ENCODE data around the gene GPHN.

GPHN gene

DNA sequence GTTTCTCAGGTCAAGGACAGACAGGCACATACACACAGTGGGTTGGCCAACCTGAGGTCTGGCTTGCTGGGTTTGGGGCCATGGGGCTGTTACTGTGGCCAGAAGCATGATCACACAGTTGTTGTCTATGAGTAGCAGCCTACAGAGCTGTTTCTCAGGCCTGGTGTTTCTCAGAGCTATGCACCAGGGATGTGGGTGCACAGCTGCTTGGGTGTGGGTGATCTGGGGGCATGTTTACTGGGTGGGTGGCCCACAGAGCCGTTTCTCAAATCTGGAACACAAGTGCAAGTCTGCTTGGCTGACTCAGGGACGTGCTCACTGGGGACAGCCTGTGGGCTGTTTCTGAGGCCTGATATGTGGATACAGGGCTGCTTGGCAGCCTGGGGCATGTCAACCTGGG is 710.2 kb downstream of the GPHN start:
- ChIA-PET CTCF (no interaction called here), POLR2A (no interaction called here)
- Histone ChIP-seq H3K36me3 (ENCODE audit: control insufficient read depth in 4 of 4, insufficient read depth in 4 of 4, low read length in 3 of 4) (no peaks in the 10 kb centered on the region), H3K27ac (ENCODE audit: insufficient read depth in 1 of 2, low read depth in 1 of 2, low read length in 2 of 2, poor library complexity in 1 of 2, severe bottlenecking in 2 of 2) (no peak overlapping the region), H3K4me1 (ENCODE audit: control extremely low read depth in 1 of 4, control insufficient read depth in 4 of 4, insufficient read depth in 4 of 4, low read length in 3 of 4) (no peaks in the 10 kb centered on the region), H3K9me3 (ENCODE audit: control extremely low read depth in 1 of 5, control insufficient read depth in 4 of 5, insufficient read depth in 2 of 5, low read depth in 1 of 5, low read length in 4 of 5) (peaks cover 0 to 2% (median 0%) of the 10 kb centered on the region in 5 experiments), H3K27me3 (replicated peaks in 2 of 5; ENCODE audit: control insufficient read depth in 4 of 5, insufficient read depth in 5 of 5, low read length in 4 of 5) (no peaks in the 10 kb centered on the region), H3K4me3 (ENCODE audit: control insufficient read depth in 1 of 7, extremely low read depth in 1 of 7, insufficient read depth in 4 of 7, low read depth in 2 of 7, low read length in 6 of 7) (no peak overlapping the region)
- WGBS (ENCODE audit: insufficient coverage) = 94% methylated on average over 2 of the region's 2 CpGs
- no peak for DNase-seq

DNA sequence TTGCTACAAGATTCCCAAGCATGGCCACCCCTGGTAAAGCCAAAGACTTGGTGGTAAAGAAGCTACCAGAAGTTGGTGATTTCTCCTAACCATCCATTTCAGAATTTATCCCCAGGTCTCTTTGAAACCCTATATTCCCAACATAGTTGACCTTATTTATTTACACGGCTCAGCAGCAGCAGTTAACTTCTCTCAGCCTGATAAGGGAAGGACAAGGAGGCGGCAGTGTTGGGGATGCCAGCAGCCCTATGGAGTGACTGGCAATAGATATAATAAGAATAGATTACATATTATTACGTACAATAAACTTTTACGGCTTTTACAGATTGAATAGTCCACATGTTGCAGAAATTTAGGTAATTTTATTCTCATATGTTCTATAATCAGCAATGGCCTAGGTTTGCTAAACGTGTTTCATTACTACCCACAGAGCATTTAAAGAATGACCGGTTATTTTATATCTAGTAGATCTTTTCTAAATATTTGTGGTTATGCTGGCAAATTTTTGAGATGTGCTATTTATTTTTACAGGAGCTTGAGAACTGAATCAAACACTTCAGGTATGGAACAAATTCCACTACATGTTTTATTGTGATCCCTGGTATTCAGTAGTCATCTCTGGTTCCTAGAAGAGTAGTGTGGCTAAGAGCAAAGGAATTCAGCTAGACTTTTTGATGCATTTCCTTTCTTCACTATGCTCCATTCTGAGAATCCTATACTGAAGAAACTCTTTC is 713.5 kb downstream of the GPHN start:
- ChIA-PET CTCF (interaction anchor here (0.6 kb wide), 1 partner anchor 101 kb away, joined by 3 read pairs; no protein-coding TSS in a partner anchor), POLR2A (interaction anchor here (0.6 kb wide), 1 partner anchor 25 kb away, joined by 3 read pairs; no protein-coding TSS in a partner anchor)
- H3K4me1 ChIP-seq (ENCODE audit: control extremely low read depth in 1 of 4, control insufficient read depth in 4 of 4, insufficient read depth in 4 of 4, low read length in 3 of 4) = no peaks in the 10 kb centered on the region
- H3K27me3 ChIP-seq (replicated peaks in 2 of 5; ENCODE audit: control insufficient read depth in 4 of 5, insufficient read depth in 5 of 5, low read length in 4 of 5) = no peaks in the 10 kb centered on the region
- peaks cover 0 to 2% (median 0%) of the 10 kb centered on the region in 5 experiments for H3K9me3 ChIP-seq (ENCODE audit: control extremely low read depth in 1 of 5, control insufficient read depth in 4 of 5, insufficient read depth in 2 of 5, low read depth in 1 of 5, low read length in 4 of 5)
- H3K27ac ChIP-seq (ENCODE audit: insufficient read depth in 1 of 2, low read depth in 1 of 2, low read length in 2 of 2, poor library complexity in 1 of 2, severe bottlenecking in 2 of 2) = no peak overlapping the region
- H3K36me3 ChIP-seq (ENCODE audit: control insufficient read depth in 4 of 4, insufficient read depth in 4 of 4, low read length in 3 of 4) = no peaks in the 10 kb centered on the region
- WGBS (ENCODE audit: insufficient coverage) = no CpG with 5 or more reads among the region's 6 CpGs
- no peak overlapping the region for H3K4me3 ChIP-seq (ENCODE audit: control insufficient read depth in 1 of 7, extremely low read depth in 1 of 7, insufficient read depth in 4 of 7, low read depth in 2 of 7, low read length in 6 of 7)
- DNase-seq = no peak

DNA sequence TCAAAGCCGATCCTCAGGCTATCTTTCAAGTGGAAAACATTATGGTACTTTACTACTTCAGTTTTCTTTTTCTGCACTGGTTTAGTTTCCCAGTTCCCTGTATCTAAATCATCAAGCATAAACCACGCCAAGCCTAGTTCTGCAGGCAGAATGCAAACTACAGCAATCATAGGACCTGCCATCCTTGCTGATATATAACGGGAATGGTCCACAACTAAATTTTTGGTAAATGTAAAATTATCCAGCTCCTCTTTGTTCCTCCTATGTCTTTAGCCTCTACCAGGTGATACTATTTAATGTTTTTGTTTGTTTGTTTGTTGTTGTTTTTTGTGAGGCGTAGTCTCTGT is 714.0 kb downstream of the GPHN start:
- H3K27ac ChIP-seq (ENCODE audit: insufficient read depth in 1 of 2, low read depth in 1 of 2, low read length in 2 of 2, poor library complexity in 1 of 2, severe bottlenecking in 2 of 2) = no peak overlapping the region
- H3K9me3 ChIP-seq (ENCODE audit: control extremely low read depth in 1 of 5, control insufficient read depth in 4 of 5, insufficient read depth in 2 of 5, low read depth in 1 of 5, low read length in 4 of 5) = no peaks in the 10 kb centered on the region
- no peaks in the 10 kb centered on the region for H3K4me1 ChIP-seq (ENCODE audit: control extremely low read depth in 1 of 4, control insufficient read depth in 4 of 4, insufficient read depth in 4 of 4, low read length in 3 of 4)
- POLR2A ChIA-PET = interaction anchor here (0.6 kb wide), 1 partner anchor 26 kb away, joined by 3 read pairs; no protein-coding TSS in a partner anchor
- WGBS (ENCODE audit: insufficient coverage) = 93% methylated on average over 3 of the region's 4 CpGs
- no peaks in the 10 kb centered on the region for H3K27me3 ChIP-seq (replicated peaks in 2 of 5; ENCODE audit: control insufficient read depth in 4 of 5, insufficient read depth in 5 of 5, low read length in 4 of 5)
- H3K36me3 ChIP-seq (ENCODE audit: control insufficient read depth in 4 of 4, insufficient read depth in 4 of 4, low read length in 3 of 4) = no peaks in the 10 kb centered on the region
- no peak overlapping the region for H3K4me3 ChIP-seq (ENCODE audit: control insufficient read depth in 1 of 7, extremely low read depth in 1 of 7, insufficient read depth in 4 of 7, low read depth in 2 of 7, low read length in 6 of 7)
- DNase-seq = no peak
- CTCF ChIA-PET = no interaction called here

DNA sequence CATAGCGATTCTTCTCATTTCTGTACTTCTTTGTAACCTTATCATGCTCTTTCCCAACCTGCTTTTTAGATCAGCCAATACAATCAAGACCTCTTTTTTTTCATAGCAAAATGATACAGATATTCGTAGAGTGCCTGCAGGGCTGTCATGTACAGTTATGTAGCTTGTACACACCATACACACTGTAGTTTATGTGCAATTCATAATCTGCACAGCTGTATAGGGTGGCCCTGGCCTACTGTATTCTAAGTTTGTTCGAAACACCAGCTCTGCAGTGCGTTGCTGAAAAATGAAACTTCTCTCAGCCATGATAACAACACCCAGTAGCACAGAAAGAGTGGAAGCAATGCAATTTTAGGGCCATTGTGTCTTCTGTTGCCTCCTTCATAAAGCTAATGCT is 717.6 kb downstream of the GPHN start:
- Histone ChIP-seq H3K27ac (ENCODE audit: insufficient read depth in 1 of 2, low read depth in 1 of 2, low read length in 2 of 2, poor library complexity in 1 of 2, severe bottlenecking in 2 of 2) (no peak overlapping the region), H3K27me3 (replicated peaks in 2 of 5; ENCODE audit: control insufficient read depth in 4 of 5, insufficient read depth in 5 of 5, low read length in 4 of 5) (no peaks in the 10 kb centered on the region), H3K4me1 (ENCODE audit: control extremely low read depth in 1 of 4, control insufficient read depth in 4 of 4, insufficient read depth in 4 of 4, low read length in 3 of 4) (no peaks in the 10 kb centered on the region), H3K9me3 (ENCODE audit: control extremely low read depth in 1 of 5, control insufficient read depth in 4 of 5, insufficient read depth in 2 of 5, low read depth in 1 of 5, low read length in 4 of 5) (no peaks in the 10 kb centered on the region), H3K36me3 (ENCODE audit: control insufficient read depth in 4 of 4, insufficient read depth in 4 of 4, low read length in 3 of 4) (no peaks in the 10 kb centered on the region), H3K4me3 (ENCODE audit: control insufficient read depth in 1 of 7, extremely low read depth in 1 of 7, insufficient read depth in 4 of 7, low read depth in 2 of 7, low read length in 6 of 7) (no peak overlapping the region)
- ChIA-PET POLR2A (no interaction called here), CTCF (interaction anchor here (1.6 kb wide), 1 partner anchor 38 kb away, joined by 3 read pairs; no protein-coding TSS in a partner anchor)
- 94% methylated on average over 2 of the region's 4 CpGs for WGBS (ENCODE audit: insufficient coverage)
- no peak for DNase-seq

DNA sequence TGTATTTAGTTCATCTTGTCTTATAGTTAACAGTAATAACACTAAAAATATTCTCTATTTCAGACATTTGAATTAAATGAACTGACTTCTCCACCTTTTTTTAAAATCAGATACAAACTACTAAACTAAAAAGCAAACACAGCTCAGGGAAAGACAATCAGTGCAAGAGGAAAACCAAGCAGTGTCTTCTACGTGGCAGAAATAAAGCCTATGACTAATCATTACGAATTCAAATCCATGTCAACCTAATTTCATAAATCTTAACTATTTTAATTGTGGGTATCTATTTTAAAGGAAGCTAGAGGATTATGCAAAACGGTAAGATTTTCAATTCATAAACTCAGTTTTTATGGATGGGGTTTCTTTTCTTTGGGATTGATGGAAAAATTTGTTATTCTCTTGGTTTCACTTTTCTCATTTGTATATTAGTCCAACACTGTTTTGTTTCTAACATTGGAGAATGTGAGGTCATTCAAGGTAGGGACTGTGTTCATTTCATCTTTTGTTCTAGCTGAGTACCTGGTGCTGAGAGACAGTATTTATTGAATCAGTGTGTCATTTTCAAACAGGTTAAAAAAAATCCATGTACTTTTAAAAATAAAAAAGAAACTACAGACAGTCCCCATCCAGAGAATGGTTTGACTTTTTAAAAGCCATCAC is 720.5 kb downstream of the GPHN start:
- no peak overlapping the region for H3K4me3 ChIP-seq (ENCODE audit: control insufficient read depth in 1 of 7, extremely low read depth in 1 of 7, insufficient read depth in 4 of 7, low read depth in 2 of 7, low read length in 6 of 7)
- no peaks in the 10 kb centered on the region for H3K27me3 ChIP-seq (replicated peaks in 2 of 5; ENCODE audit: control insufficient read depth in 4 of 5, insufficient read depth in 5 of 5, low read length in 4 of 5)
- DNase-seq = no peak
- no peaks in the 10 kb centered on the region for H3K9me3 ChIP-seq (ENCODE audit: control extremely low read depth in 1 of 5, control insufficient read depth in 4 of 5, insufficient read depth in 2 of 5, low read depth in 1 of 5, low read length in 4 of 5)
- CTCF ChIA-PET = interaction anchor here (1.3 kb wide), 1 partner anchor 18 kb away, joined by 3 read pairs; no protein-coding TSS in a partner anchor
- POLR2A ChIA-PET = no interaction called here
- H3K4me1 ChIP-seq (ENCODE audit: control extremely low read depth in 1 of 4, control insufficient read depth in 4 of 4, insufficient read depth in 4 of 4, low read length in 3 of 4) = no peaks in the 10 kb centered on the region
- no CpG with 5 or more reads among the region's 3 CpGs for WGBS (ENCODE audit: insufficient coverage)
- no peak overlapping the region for H3K27ac ChIP-seq (ENCODE audit: insufficient read depth in 1 of 2, low read depth in 1 of 2, low read length in 2 of 2, poor library complexity in 1 of 2, severe bottlenecking in 2 of 2)
- H3K36me3 ChIP-seq (ENCODE audit: control insufficient read depth in 4 of 4, insufficient read depth in 4 of 4, low read length in 3 of 4) = no peaks in the 10 kb centered on the region
